HEK293 (cell line): ENCODE measurements around the gene KCNC1.

Experiments used
- TF ChIP-seq, protein P1 (sequence below): fragments of 450-650 bp; formaldehyde crosslinking; IDR thresholded peaks from 2 replicates; pipeline ENCODE4 v1.5.1; 2016; ENCODE audit warnings: missing biosample characterization, missing genetic modification characterization
- TF ChIP-seq, protein P2 (sequence below): fragments of 450-650 bp; formaldehyde crosslinking; IDR thresholded peaks from 2 replicates; pipeline ENCODE4 v1.5.1; 2016; ENCODE audit warnings: missing biosample characterization, missing genetic modification characterization

DNA sequence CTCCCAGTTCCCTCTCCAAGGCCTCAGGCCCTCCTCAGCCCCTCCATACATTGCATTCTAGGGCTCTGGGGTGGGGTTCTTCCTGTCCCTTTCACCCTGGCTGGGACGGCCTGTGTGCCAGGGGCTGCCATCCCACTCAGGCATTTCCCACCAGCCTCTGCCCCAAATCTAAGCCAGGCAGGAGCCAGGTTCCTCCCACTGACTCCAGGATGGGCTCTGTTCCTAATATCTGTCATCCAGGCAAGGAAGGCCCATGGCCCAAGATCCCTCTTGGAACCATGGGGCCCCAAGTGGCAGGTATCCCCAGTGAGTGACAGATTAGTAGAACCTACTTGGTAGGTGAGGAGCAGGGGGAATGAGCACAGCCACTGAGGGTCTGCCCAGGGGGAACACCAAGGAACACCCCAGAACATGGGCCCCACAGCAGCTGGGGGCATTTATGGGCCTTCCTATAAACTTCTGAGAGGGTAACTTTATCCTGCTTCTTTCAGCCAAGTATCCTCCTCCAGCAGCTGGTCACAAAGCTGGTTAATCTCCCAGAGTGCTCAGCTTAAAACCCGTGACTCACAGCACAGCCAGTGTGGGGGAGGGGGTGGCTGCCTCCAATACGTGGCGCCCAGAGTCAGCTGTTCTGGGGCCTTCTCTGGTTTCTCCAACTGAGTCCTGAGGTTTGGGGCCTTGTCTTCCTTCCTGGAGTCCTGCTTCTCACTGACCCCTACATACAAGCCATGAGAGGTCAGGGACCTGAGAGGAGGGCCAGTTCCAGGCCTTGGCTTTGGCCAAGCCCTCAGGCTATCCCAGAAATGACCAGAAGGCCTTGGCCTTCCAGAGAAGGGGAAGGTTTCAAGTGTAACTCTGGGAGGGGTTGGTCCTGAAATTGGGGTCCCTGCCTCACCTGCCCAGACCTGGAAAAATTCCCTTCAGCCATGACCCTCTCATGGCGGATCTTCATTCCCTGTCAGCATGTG, 35.1 kb upstream of the KCNC1 start:
- TF ChIP-seq, protein P1, sequence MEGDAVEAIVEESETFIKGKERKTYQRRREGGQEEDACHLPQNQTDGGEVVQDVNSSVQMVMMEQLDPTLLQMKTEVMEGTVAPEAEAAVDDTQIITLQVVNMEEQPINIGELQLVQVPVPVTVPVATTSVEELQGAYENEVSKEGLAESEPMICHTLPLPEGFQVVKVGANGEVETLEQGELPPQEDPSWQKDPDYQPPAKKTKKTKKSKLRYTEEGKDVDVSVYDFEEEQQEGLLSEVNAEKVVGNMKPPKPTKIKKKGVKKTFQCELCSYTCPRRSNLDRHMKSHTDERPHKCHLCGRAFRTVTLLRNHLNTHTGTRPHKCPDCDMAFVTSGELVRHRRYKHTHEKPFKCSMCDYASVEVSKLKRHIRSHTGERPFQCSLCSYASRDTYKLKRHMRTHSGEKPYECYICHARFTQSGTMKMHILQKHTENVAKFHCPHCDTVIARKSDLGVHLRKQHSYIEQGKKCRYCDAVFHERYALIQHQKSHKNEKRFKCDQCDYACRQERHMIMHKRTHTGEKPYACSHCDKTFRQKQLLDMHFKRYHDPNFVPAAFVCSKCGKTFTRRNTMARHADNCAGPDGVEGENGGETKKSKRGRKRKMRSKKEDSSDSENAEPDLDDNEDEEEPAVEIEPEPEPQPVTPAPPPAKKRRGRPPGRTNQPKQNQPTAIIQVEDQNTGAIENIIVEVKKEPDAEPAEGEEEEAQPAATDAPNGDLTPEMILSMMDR (tag by site-specific recombination), result no peak
- TF ChIP-seq, protein P2, sequence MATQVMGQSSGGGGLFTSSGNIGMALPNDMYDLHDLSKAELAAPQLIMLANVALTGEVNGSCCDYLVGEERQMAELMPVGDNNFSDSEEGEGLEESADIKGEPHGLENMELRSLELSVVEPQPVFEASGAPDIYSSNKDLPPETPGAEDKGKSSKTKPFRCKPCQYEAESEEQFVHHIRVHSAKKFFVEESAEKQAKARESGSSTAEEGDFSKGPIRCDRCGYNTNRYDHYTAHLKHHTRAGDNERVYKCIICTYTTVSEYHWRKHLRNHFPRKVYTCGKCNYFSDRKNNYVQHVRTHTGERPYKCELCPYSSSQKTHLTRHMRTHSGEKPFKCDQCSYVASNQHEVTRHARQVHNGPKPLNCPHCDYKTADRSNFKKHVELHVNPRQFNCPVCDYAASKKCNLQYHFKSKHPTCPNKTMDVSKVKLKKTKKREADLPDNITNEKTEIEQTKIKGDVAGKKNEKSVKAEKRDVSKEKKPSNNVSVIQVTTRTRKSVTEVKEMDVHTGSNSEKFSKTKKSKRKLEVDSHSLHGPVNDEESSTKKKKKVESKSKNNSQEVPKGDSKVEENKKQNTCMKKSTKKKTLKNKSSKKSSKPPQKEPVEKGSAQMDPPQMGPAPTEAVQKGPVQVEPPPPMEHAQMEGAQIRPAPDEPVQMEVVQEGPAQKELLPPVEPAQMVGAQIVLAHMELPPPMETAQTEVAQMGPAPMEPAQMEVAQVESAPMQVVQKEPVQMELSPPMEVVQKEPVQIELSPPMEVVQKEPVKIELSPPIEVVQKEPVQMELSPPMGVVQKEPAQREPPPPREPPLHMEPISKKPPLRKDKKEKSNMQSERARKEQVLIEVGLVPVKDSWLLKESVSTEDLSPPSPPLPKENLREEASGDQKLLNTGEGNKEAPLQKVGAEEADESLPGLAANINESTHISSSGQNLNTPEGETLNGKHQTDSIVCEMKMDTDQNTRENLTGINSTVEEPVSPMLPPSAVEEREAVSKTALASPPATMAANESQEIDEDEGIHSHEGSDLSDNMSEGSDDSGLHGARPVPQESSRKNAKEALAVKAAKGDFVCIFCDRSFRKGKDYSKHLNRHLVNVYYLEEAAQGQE (tag by site-specific recombination), result no peak
